ENCODE measurements around the gene C9orf57. TPM values are rescaled to one million over a fixed set of nuclear protein-coding genes. Genes with fewer than 3 reads are reported as not detected.
A peak's percentile ranks its signal among the peaks of the same experiment; 100 is the strongest.

C9orf57 gene
- total and polyA plus RNA-seq, 8 donors: 0.10 TPM; not detected in 7

DNA sequence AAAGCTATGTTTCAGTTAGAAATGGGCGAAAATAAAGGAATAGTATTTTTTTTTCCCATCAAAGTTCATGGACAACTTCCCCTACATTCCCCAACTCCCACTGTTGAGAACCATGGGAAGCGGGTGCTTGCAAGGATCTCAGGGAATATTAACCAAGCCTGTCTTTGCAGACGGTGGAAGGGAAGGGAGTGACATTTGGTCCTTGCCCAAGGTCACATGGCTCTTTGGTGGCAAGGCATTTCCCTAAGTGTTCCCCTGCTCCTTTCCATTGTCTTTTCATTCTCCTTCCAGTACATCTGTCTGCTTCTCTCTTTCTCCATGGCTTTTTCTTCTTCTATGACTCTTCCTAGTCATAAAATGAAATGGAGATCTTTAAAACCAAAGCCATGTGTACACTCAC, 19.0 kb downstream of the C9orf57 start:
- no peaks in the 10 kb centered on the region for H3K36me3 ChIP-seq
- no peaks in the 10 kb centered on the region for H3K9me3 ChIP-seq
- no peaks in the 10 kb centered on the region for H3K27me3 ChIP-seq
- peak overlapping the region; percentile 7 to 79 for H3K27ac ChIP-seq
- H3K4me3 ChIP-seq: no peak overlapping the region
- no peak for DNase-seq
- TF ChIP-seq, protein P1, sequence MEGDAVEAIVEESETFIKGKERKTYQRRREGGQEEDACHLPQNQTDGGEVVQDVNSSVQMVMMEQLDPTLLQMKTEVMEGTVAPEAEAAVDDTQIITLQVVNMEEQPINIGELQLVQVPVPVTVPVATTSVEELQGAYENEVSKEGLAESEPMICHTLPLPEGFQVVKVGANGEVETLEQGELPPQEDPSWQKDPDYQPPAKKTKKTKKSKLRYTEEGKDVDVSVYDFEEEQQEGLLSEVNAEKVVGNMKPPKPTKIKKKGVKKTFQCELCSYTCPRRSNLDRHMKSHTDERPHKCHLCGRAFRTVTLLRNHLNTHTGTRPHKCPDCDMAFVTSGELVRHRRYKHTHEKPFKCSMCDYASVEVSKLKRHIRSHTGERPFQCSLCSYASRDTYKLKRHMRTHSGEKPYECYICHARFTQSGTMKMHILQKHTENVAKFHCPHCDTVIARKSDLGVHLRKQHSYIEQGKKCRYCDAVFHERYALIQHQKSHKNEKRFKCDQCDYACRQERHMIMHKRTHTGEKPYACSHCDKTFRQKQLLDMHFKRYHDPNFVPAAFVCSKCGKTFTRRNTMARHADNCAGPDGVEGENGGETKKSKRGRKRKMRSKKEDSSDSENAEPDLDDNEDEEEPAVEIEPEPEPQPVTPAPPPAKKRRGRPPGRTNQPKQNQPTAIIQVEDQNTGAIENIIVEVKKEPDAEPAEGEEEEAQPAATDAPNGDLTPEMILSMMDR (IDR thresholded peaks at IDR 0.05): no peak
- ATAC-seq: no peak
- no peaks in the 10 kb centered on the region for H3K4me1 ChIP-seq
- intact Hi-C loops (cut with DNase I): loop anchor here in 1 of 2 donors (10.0 kb wide), 1 partner anchor 223 kb away; no protein-coding TSS in a partner anchor

DNA sequence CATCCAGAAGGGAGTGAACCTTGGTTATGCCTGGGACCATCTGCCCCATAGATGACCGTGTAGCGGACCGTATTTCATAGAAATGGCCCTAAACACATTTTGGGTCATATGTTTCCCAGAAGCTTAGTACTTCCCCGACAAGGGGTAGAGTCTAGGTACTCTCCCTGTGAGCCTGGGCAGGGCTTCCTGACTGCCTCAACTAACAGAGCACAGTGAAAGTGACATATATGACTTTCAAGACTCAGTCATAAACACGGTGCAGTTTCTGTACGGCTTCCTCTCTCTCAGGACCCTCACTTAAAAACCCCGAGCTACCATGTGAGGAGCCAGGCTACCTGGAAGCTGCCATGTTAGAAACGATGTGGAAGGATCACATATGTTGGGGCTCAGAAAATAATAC, 20.9 kb downstream of the C9orf57 start:
- DNase-seq: no peak
- Histone ChIP-seq H3K27me3 (no peaks in the 10 kb centered on the region), H3K27ac (no peak overlapping the region), H3K4me1 (no peaks in the 10 kb centered on the region), H3K36me3 (no peaks in the 10 kb centered on the region), H3K9me3 (no peaks in the 10 kb centered on the region), H3K4me3 (no peak overlapping the region)
- intact Hi-C loops (cut with DNase I): no loop called here
- ATAC-seq: no peak
- TF ChIP-seq, protein P1 (IDR thresholded peaks at IDR 0.05): no peak

DNA sequence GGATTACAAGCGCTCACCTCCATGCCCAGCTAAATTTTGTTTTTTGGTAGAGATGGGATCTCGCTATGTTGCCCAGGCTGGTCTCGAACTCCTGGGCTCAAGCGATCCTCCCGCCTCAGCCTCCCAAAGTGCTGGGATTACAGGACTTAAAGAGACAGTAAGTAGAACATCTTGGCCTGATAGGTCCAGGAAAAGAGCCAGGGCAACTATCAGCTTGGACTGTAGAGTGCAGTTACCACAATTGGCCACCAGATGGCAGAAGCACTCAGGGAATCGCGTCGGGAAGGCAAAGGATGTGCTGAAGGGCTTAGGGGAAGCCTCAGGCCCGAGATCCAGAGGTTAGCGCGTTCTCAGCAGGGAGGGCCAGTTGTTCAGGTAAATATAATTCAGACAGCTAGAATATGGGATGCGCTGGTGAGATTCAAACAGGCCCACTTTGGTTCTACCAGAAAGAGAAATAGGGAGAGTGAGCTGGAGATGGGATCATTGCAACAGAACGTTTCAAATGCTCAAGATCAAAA, 21.5 kb downstream of the C9orf57 start:
- Histone ChIP-seq H3K4me1 (no peaks in the 10 kb centered on the region), H3K4me3 (no peak overlapping the region), H3K36me3 (no peaks in the 10 kb centered on the region), H3K9me3 (no peaks in the 10 kb centered on the region), H3K27ac (no peak overlapping the region), H3K27me3 (no peaks in the 10 kb centered on the region)
- DNase-seq: peak in 3 of 4 donors; percentile 70 to 87 (median 80)
- intact Hi-C loops (cut with DNase I): no loop called here
- ATAC-seq: peak; percentile 95
- TF ChIP-seq, protein P1 (IDR thresholded peaks at IDR 0.05): peak; percentile 88 to 93

DNA sequence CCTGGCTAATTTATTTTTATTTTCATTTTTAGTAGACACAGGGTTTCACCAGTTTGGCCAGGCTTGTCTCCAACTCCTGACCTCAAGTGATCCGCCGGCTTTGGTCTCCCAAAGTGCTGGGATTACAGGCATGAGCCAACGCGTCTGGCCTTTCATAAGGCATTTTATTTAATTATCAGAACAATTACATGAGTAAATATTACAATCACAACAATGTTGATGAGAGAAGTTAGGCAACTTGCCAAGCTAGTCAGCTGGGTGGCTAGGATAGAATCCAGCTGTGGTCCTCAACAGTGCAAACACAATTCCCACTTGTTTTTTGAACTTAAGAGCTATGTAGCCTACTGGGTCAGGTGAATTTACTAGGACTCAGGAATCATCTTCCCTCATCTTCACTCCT, 22.0 kb downstream of the C9orf57 start:
- ATAC-seq: peak; percentile 18
- intact Hi-C loops (cut with DNase I): no loop called here
- DNase-seq: peak in 2 of 4 donors; percentile 86 to 90
- Histone ChIP-seq H3K27ac (no peak overlapping the region), H3K27me3 (no peaks in the 10 kb centered on the region), H3K4me1 (no peaks in the 10 kb centered on the region), H3K36me3 (no peaks in the 10 kb centered on the region), H3K4me3 (no peak overlapping the region), H3K9me3 (no peaks in the 10 kb centered on the region)
- TF ChIP-seq, protein P1 (IDR thresholded peaks at IDR 0.05): no peak

DNA sequence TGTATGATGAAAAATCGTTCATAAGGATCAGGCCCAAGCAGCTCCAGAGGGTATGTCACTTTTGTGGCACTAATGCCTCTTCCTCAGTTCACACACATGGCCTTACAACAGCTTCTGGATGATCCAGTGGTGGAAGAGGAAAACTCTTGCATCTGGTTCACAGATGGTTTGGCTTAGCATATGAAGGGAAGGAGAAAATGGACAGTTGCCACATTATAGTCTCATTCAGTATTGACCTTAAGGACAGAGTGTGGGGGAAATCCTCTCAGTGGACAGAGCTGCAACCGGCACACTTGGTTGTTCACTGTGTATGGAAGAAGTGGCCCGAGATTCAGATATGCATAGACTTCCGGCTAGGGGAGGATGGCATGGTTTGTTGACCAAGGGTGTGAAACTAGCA, 22.8 kb downstream of the C9orf57 start:
- ATAC-seq (no peak), DNase-seq (peak in 2 of 4 donors; percentile 26 to 29)
- intact Hi-C loops (cut with DNase I): no loop called here

More for the DNA sequence above, 22.8 kb downstream of the C9orf57 start:
- no peaks in the 10 kb centered on the region for H3K36me3 ChIP-seq
- H3K4me3 ChIP-seq: no peak overlapping the region
- no peaks in the 10 kb centered on the region for H3K4me1 ChIP-seq
- H3K9me3 ChIP-seq: no peaks in the 10 kb centered on the region
- H3K27ac ChIP-seq: no peak overlapping the region
- TF ChIP-seq, protein P1 (IDR thresholded peaks at IDR 0.05): no peak
- no peaks in the 10 kb centered on the region for H3K27me3 ChIP-seq

Data from left lung (tissue), 10 donors.